HG02840 (cell line): Measurements from ENCODE around the gene PYDC1.
"Not testable (repeated sequence)": the region's sequence is repeated elsewhere in the genome, so short reads cannot be mapped to it uniquely, and the experiment has no call there.

ENCODE experiments used
- ATAC-seq: cut with Tn5 transposase; IDR thresholded peaks from one replicate; pipeline ENCODE4 v1.9.1; 2021; ENCODE audit warnings: mild to moderate bottlenecking, moderate library complexity, moderate number of reproducible peaks; ENCODE audit not compliant: unreplicated experiment, low FRiP score

Gene PYDC1

GRCh38 chr16:31223044-31223443, 6.1 kb upstream of the PYDC1 start:
- ATAC-seq: no peak

- no peak for ATAC-seq
Observed at GRCh38 chr16:31221357-31222160, 4.6 kb upstream of the PYDC1 start.

- no peak for ATAC-seq
Observed at GRCh38 chr16:31219154-31219741, 2.3 kb upstream of the PYDC1 start.

GRCh38 chr16:31217136-31217530, 198 bp upstream of the PYDC1 start:
- no peak for ATAC-seq

- no peak for ATAC-seq
Observed at GRCh38 chr16:31215287-31216162, 1.4 kb downstream of the PYDC1 start.

GRCh38 chr16:31214708-31215286, 2.1 kb downstream of the PYDC1 start:
- no peak for ATAC-seq

GRCh38 chr16:31213877-31214707, 2.8 kb downstream of the PYDC1 start, which contains the start of gene TRIM72:
TRIM72 (plus strand) TSS chr16:31214119; CDS start chr16:31214739, 620 bp downstream.
- no peak for ATAC-seq

GRCh38 chr16:31213342-31213741, 3.6 kb downstream of the PYDC1 start:
- no peak for ATAC-seq

GRCh38 chr16:31206776-31207175, 10.2 kb downstream of the PYDC1 start:
- no peak for ATAC-seq

GRCh38 chr16:31204871-31205666, 11.9 kb downstream of the PYDC1 start:
- ATAC-seq: no peak

GRCh38 chr16:31202414-31203375, 14.2 kb downstream of the PYDC1 start, which contains the start of gene PYCARD:
PYCARD (minus strand) TSS chr16:31202760; CDS start chr16:31202690, 70 bp downstream.
- peak; percentile 31 for ATAC-seq

GRCh38 chr16:31201582-31202413, 15.1 kb downstream of the PYDC1 start:
- ATAC-seq: peak; percentile 49

GRCh38 chr16:31200821-31201568, 15.9 kb downstream of the PYDC1 start:
- no peak for ATAC-seq

- ATAC-seq: not testable (repeated sequence)
Observed at GRCh38 chr16:31200111-31200510, 16.8 kb downstream of the PYDC1 start.

GRCh38 chr16:31199430-31200041, 17.4 kb downstream of the PYDC1 start:
- ATAC-seq: no peak
